SK-N-MC (cell line): ENCODE data around the gene AHNAK.
"Not testable (repeated sequence)": the region's sequence is repeated elsewhere in the genome, so short reads cannot be mapped to it uniquely, and the experiment has no call there.

Experiments used
- DNase-seq: peaks from one replicate; pipeline ENCODE4 v3.0.0-alpha.2; 2011; ENCODE audit warnings: low read depth, low spot score
- H3K27ac ChIP-seq: fragments of 200-600 bp; sonication (generic); 2 replicates; pipeline ENCODE4 v1.5.1; 2016; ENCODE audit warnings: mixed run types
- H3K36me3 ChIP-seq: fragments of 200-600 bp; sonication (generic); 2 replicates; pipeline ENCODE4 v1.6.1; 2017; ENCODE audit warnings: antibody characterized with exemption, low read length, mixed read lengths; ENCODE audit not compliant: insufficient read depth
- H3K4me3 ChIP-seq: fragments of 200-600 bp; sonication (generic); 2 replicates; pipeline ENCODE4 v1.5.1; 2016
- H3K9ac ChIP-seq: fragments of 200-600 bp; sonication (generic); 2 replicates; pipeline ENCODE4 v1.8.0; 2017; ENCODE audit warnings: mixed run types, mixed read lengths; ENCODE audit not compliant: insufficient read length
- H3K9me3 ChIP-seq: fragments of 200-600 bp; sonication (generic); 2 replicates; pipeline ENCODE4 v1.6.1; 2017; ENCODE audit warnings: low read depth, mild to moderate bottlenecking, antibody characterized with exemption, low read length, moderate library complexity, mixed read lengths
- EZH2 ChIP-seq: fragments of 200-600 bp; sonication (generic); IDR thresholded peaks from one replicate; pipeline ENCODE4 v1.6.1; 2017; ENCODE audit warnings: antibody characterized with exemption
- FOXP2 ChIP-seq: optimal IDR thresholded peaks from 2 replicates; pipeline ENCODE3; 2011; ENCODE audit warnings: mild to moderate bottlenecking, moderate library complexity; ENCODE audit not compliant: insufficient read depth; ENCODE audit errors: extremely low read length, control extremely low read depth
- POLR2AphosphoS5 ChIP-seq: IDR thresholded peaks from 2 replicates; pipeline ENCODE4 v1.6.1; 2012; ENCODE audit warnings: mild to moderate bottlenecking, low read depth, low read length, borderline replicate concordance

Gene AHNAK

DNA sequence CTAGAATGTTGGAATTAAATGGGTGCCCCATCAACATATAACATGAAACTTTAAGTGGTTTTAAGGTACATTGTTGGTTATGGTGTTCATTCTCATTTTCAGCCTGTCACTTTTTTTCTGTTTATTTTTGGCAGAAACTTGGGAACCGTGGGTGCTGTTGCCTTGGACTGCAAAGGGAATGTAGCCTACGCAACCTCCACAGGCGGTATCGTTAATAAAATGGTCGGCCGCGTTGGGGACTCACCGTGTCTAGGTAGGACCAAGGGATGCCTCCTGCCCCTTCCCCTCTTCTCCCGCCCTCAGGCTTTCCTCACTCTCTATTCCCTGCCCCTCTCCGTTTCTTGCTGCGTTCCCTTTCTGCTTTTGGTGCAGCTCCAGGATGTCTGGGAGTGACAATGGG is 157.6 kb downstream of the AHNAK start:
- Histone ChIP-seq H3K36me3 (no peaks in the 10 kb centered on the region), H3K9ac (no peak overlapping the region), H3K9me3 (no peaks in the 10 kb centered on the region), H3K4me3 (no peak overlapping the region), H3K27ac (no peak overlapping the region)
- no peak for TF ChIP-seq POLR2AphosphoS5
- no peak for TF ChIP-seq EZH2
- TF ChIP-seq FOXP2, result no peak
- DNase-seq, result no peak

DNA sequence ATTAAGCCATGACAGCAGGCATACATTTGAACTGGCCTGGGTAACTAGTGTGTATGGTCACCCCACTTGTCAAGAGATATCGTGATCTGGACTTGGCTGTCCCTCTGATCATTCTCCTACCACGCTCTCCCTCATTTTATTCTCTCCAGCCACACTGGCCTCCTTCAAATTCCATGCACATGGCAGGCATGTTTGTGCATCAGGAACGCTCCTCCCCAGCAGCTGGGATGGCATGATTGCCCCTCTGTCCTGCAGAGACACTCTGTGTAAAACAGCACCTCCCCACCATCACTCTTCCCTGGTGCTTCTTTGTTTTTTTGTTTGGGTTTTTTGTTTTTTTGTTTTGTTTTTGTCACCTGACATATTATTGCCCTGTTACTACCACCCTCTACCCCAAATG is 159.2 kb downstream of the AHNAK start:
- TF ChIP-seq FOXP2, result no peak
- H3K27ac ChIP-seq, result no peak overlapping the region
- H3K9me3 ChIP-seq, result no peaks in the 10 kb centered on the region
- H3K4me3 ChIP-seq, result no peak overlapping the region
- H3K36me3 ChIP-seq, result no peaks in the 10 kb centered on the region
- DNase-seq, result no peak
- no peak overlapping the region for H3K9ac ChIP-seq

DNA sequence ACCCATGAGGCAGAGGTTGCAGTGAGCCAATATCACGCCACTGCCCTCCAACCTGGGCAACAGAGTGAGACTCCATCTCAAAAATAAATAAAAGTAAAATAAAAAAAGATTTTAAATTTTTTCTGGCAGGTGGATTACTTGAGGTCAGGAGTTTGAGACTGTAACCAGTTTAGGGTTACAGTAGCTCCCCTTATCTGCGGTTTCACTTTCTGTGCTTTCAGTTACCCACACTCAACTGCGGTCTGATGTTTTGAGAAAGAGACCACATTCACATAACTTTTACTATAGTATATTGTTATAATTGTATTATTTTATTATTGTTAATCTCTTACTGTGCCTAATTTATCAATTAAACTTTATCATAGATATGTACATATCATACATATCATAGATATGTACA is 160.5 kb downstream of the AHNAK start:
- not testable (repeated sequence) for H3K27ac ChIP-seq, H3K9ac ChIP-seq, H3K36me3 ChIP-seq, DNase-seq, H3K4me3 ChIP-seq, H3K9me3 ChIP-seq

DNA sequence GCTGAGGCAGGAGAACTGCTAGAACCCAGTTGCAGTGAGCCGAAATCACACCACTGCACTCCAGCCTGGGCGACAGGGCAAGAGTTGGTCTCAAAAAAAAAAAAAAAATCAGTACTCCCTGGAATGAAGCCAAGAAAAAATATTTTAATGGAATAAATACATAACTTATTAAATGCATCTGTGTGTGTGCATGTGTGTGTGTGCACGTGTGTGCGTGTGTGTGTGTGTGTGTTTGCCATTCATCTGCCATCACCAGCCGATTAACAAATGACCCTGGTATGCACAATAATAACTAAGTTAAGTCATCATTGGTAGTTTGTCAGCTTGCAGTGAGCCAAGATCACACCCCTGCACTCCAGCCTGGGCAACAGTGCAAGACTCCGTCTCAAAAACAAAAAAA is 162.8 kb downstream of the AHNAK start:
- TF ChIP-seq FOXP2 (no peak), POLR2AphosphoS5 (no peak), EZH2 (no peak)
- Histone ChIP-seq H3K4me3 (no peak overlapping the region), H3K36me3 (no peaks in the 10 kb centered on the region), H3K9me3 (no peaks in the 10 kb centered on the region), H3K27ac (no peak overlapping the region), H3K9ac (no peak overlapping the region)
- no peak for DNase-seq
